HEK293 (cell line): ENCODE results near the gene ANGEL1.

Experiments used
- CTCF ChIA-PET: fragments of 350-600 bp; formaldehyde crosslinking; extraction: SDS; loops from one replicate; lab custom pipeline; 2021; ENCODE audit warnings: antibody characterized with exemption; lab: Yijun Ruan, JAX
- POLR2A ChIA-PET: fragments of 300-600 bp; formaldehyde crosslinking; extraction: SDS; loops from one replicate; lab custom pipeline; 2020; ENCODE audit warnings: antibody characterized with exemption, inconsistent platforms; lab: Yijun Ruan, JAX
- H3K27ac ChIP-seq: fragments of 200-500 bp; sonication (Bioruptor generic); 2 replicates; pipeline ENCODE4 v1.5.1; 2014; ENCODE audit warnings: low read depth, low read length, control low read depth, inconsistent platforms; ENCODE audit errors: extremely low read depth
- H3K36me3 ChIP-seq, 2 experiments: fragments of 200-500 bp in 1 of 2; sonication (Bioruptor generic) in 1 of 2; 1 replicate in 1 of 2; 2 replicates in 1 of 2; pipeline ENCODE4 v1.5.1; 2014 to 2017; ENCODE audit warnings: inconsistent platforms in 2 of 2, low read length in 2 of 2; ENCODE audit not compliant: control insufficient read depth in 2 of 2, insufficient read depth in 1 of 2
- H3K4me1 ChIP-seq: fragments of 200-500 bp; sonication (Bioruptor generic); 2 replicates; pipeline ENCODE4 v1.5.1; 2014; ENCODE audit warnings: mild to moderate bottlenecking, low read length, inconsistent platforms; ENCODE audit not compliant: control insufficient read depth, insufficient read depth
- H3K4me3 ChIP-seq: 2 replicates; pipeline ENCODE4 v1.5.1; 2011; ENCODE audit warnings: low read depth, mild to moderate bottlenecking, control low read depth, low read length, moderate library complexity
- H3K9me3 ChIP-seq: fragments of 200-500 bp; sonication (Bioruptor generic); 2 replicates; pipeline ENCODE4 v1.5.1; 2014; ENCODE audit warnings: low read depth, low read length, inconsistent platforms; ENCODE audit not compliant: control insufficient read depth, insufficient read depth
- BCL11A ChIP-seq: fragments of 450-650 bp; formaldehyde crosslinking; IDR thresholded peaks from 2 replicates; pipeline ENCODE4 v1.5.1; 2016; ENCODE audit warnings: low read depth, missing biosample characterization, missing genetic modification characterization
- KLF1 ChIP-seq: fragments of 450-650 bp; formaldehyde crosslinking; IDR thresholded peaks from 2 replicates; pipeline ENCODE4 v1.5.1; 2016; ENCODE audit warnings: missing biosample characterization, missing genetic modification characterization
- KLF7 ChIP-seq: fragments of 450-650 bp; formaldehyde crosslinking; IDR thresholded peaks from 2 replicates; pipeline ENCODE4 v1.5.1; 2016; ENCODE audit warnings: missing biosample characterization, missing genetic modification characterization, borderline replicate concordance
- PRDM1 ChIP-seq: fragments of 450-650 bp; formaldehyde crosslinking; IDR thresholded peaks from 2 replicates; pipeline ENCODE4; 2016; ENCODE audit warnings: missing biosample characterization, missing genetic modification characterization
- SCRT2 ChIP-seq: fragments of 450-650 bp; formaldehyde crosslinking; IDR thresholded peaks from 2 replicates; pipeline ENCODE4 v1.5.1; 2016; ENCODE audit warnings: missing biosample characterization, missing genetic modification characterization
- ZBTB48 ChIP-seq: fragments of 450-650 bp; formaldehyde crosslinking; IDR thresholded peaks from 2 replicates; pipeline ENCODE4 v1.5.1; 2016; ENCODE audit warnings: missing biosample characterization, missing genetic modification characterization
- ZFP69B ChIP-seq: fragments of 450-650 bp; formaldehyde crosslinking; IDR thresholded peaks from 2 replicates; pipeline ENCODE4 v1.5.1; 2016; ENCODE audit warnings: missing biosample characterization, missing genetic modification characterization
- ZNF132 ChIP-seq: fragments of 450-650 bp; formaldehyde crosslinking; IDR thresholded peaks from 2 replicates; pipeline ENCODE4 v1.5.1; 2017; ENCODE audit warnings: missing biosample characterization, missing genetic modification characterization, borderline replicate concordance
- ZNF169 ChIP-seq: fragments of 450-650 bp; formaldehyde crosslinking; IDR thresholded peaks from 2 replicates; pipeline ENCODE4 v1.5.1; 2016; ENCODE audit warnings: missing biosample characterization, missing genetic modification characterization
- ZNF354C ChIP-seq: fragments of 450-650 bp; formaldehyde crosslinking; IDR thresholded peaks from 2 replicates; pipeline ENCODE4 v1.5.1; 2016; ENCODE audit warnings: missing biosample characterization, missing genetic modification characterization, low read depth, borderline replicate concordance
- ZNF433 ChIP-seq: fragments of 450-650 bp; formaldehyde crosslinking; IDR thresholded peaks from 2 replicates; pipeline ENCODE4 v1.5.1; 2016; ENCODE audit warnings: missing biosample characterization, missing genetic modification characterization, low read depth
- ZNF510 ChIP-seq: fragments of 450-650 bp; formaldehyde crosslinking; IDR thresholded peaks from 2 replicates; pipeline ENCODE4 v1.5.1; 2018; ENCODE audit warnings: mild to moderate bottlenecking, missing genetic modification characterization, missing biosample characterization; ENCODE audit not compliant: insufficient replicate concordance
- ZNF548 ChIP-seq: fragments of 450-650 bp; formaldehyde crosslinking; IDR thresholded peaks from 2 replicates; pipeline ENCODE4 v1.5.1; 2016; ENCODE audit warnings: missing biosample characterization, missing genetic modification characterization
- ZNF600 ChIP-seq: fragments of 450-650 bp; formaldehyde crosslinking; IDR thresholded peaks from 2 replicates; pipeline ENCODE4 v1.5.1; 2016; ENCODE audit warnings: missing biosample characterization, missing genetic modification characterization
- ZNF785 ChIP-seq: fragments of 450-650 bp; formaldehyde crosslinking; IDR thresholded peaks from 2 replicates; pipeline ENCODE4 v1.5.1; 2016; ENCODE audit warnings: missing biosample characterization, missing genetic modification characterization
- ZNF830 ChIP-seq: fragments of 450-650 bp; IDR thresholded peaks from 2 replicates; pipeline ENCODE4 v1.5.0; 2018; ENCODE audit warnings: missing biosample characterization, missing genetic modification characterization, low read depth, mild to moderate bottlenecking, moderate library complexity
- TF ChIP-seq, protein P1 (sequence below): fragments of 450-650 bp; IDR thresholded peaks from 2 replicates; pipeline ENCODE4 v1.5.1; 2018; ENCODE audit warnings: missing biosample characterization, missing genetic modification characterization
- TF ChIP-seq, protein P2 (sequence below): fragments of 450-650 bp; formaldehyde crosslinking; IDR thresholded peaks from 2 replicates; pipeline ENCODE4 v1.5.1; 2017; ENCODE audit warnings: missing biosample characterization, missing genetic modification characterization
- TF ChIP-seq, protein P3 (sequence below): fragments of 450-650 bp; formaldehyde crosslinking; IDR thresholded peaks from 2 replicates; pipeline ENCODE4 v1.5.1; 2017; ENCODE audit warnings: missing biosample characterization, missing genetic modification characterization
- TF ChIP-seq, protein P4 (sequence below): fragments of 450-650 bp; formaldehyde crosslinking; IDR thresholded peaks from 2 replicates; pipeline ENCODE4; 2016; ENCODE audit warnings: missing biosample characterization, missing genetic modification characterization
- TF ChIP-seq, protein P5 (sequence below): fragments of 450-650 bp; formaldehyde crosslinking; IDR thresholded peaks from 2 replicates; pipeline ENCODE4 v1.5.1; 2017; ENCODE audit warnings: missing biosample characterization, missing genetic modification characterization
- TF ChIP-seq, protein P6 (sequence below): fragments of 450-650 bp; formaldehyde crosslinking; IDR thresholded peaks from 2 replicates; pipeline ENCODE4 v1.5.1; 2016; ENCODE audit warnings: missing biosample characterization, missing genetic modification characterization

Gene ANGEL1

DNA sequence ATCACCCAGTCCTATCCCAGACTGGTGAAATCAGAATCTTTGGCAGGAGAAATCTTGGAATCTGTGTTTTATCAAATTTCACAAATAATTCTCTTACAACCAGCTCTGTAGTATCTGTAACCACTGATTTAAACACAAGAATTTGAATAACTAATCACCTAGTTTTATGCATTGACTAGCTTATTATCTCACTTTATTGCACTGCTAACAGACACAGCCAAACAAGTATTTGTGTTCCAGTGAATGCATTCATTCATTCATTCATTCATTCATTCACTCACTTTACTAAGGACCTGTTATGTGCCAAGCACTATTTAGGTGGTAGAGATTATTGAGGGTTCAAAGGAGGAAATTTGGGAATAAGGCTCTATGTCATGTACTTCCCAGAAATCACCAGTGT, 29.7 kb upstream of the ANGEL1 start (continued):
- TF ChIP-seq ZNF433 (tag by site-specific recombination), result no peak
- TF ChIP-seq, protein P1, sequence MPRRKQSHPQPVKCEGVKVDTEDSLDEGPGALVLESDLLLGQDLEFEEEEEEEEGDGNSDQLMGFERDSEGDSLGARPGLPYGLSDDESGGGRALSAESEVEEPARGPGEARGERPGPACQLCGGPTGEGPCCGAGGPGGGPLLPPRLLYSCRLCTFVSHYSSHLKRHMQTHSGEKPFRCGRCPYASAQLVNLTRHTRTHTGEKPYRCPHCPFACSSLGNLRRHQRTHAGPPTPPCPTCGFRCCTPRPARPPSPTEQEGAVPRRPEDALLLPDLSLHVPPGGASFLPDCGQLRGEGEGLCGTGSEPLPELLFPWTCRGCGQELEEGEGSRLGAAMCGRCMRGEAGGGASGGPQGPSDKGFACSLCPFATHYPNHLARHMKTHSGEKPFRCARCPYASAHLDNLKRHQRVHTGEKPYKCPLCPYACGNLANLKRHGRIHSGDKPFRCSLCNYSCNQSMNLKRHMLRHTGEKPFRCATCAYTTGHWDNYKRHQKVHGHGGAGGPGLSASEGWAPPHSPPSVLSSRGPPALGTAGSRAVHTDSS (tag by site-specific recombination), result no peak
- TF ChIP-seq, protein P2, sequence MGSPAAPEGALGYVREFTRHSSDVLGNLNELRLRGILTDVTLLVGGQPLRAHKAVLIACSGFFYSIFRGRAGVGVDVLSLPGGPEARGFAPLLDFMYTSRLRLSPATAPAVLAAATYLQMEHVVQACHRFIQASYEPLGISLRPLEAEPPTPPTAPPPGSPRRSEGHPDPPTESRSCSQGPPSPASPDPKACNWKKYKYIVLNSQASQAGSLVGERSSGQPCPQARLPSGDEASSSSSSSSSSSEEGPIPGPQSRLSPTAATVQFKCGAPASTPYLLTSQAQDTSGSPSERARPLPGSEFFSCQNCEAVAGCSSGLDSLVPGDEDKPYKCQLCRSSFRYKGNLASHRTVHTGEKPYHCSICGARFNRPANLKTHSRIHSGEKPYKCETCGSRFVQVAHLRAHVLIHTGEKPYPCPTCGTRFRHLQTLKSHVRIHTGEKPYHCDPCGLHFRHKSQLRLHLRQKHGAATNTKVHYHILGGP (tag by site-specific recombination), result no peak

DNA sequence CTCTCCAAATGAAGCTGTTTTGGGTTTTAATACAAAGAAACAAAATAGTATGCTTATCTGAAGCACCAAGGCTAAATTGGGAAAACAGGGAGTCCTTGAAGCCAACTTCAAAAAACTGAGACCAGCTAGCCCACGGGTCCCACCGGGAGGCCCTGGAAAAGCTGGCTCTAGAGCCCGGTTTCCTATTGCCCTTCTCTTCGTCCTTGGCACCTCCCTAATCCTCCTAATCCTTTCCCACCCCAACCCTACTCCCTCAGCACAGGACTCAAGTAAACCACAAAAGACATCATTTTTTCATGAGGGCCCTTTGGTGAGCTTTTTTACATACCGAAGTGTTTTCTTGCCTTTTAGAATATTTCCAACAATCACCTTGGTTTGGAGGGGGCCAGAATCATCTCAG, 24.8 kb upstream of the ANGEL1 start:
- Histone ChIP-seq H3K36me3 (no peaks in the 10 kb centered on the region), H3K27ac (no peak overlapping the region), H3K4me3 (no peak overlapping the region), H3K4me1 (no peaks in the 10 kb centered on the region), H3K9me3 (no peaks in the 10 kb centered on the region)
- TF ChIP-seq ZNF600 (tag by site-specific recombination) (no peak), ZNF548 (tag by site-specific recombination) (no peak), ZNF132 (tag by site-specific recombination) (no peak), ZFP69B (tag by site-specific recombination) (no peak), KLF7 (tag by site-specific recombination) (no peak), ZNF830 (tag by site-specific recombination) (no peak), KLF1 (tag by site-specific recombination) (no peak), ZBTB48 (tag by site-specific recombination) (no peak), ZNF169 (tag by site-specific recombination) (no peak), ZNF785 (no peak), ZNF354C (tag by site-specific recombination) (no peak), BCL11A (tag by site-specific recombination) (no peak), ZNF510 (tag by site-specific recombination) (no peak), PRDM1 (tag by site-specific recombination) (no peak), SCRT2 (no peak)
- TF ChIP-seq, protein P3, sequence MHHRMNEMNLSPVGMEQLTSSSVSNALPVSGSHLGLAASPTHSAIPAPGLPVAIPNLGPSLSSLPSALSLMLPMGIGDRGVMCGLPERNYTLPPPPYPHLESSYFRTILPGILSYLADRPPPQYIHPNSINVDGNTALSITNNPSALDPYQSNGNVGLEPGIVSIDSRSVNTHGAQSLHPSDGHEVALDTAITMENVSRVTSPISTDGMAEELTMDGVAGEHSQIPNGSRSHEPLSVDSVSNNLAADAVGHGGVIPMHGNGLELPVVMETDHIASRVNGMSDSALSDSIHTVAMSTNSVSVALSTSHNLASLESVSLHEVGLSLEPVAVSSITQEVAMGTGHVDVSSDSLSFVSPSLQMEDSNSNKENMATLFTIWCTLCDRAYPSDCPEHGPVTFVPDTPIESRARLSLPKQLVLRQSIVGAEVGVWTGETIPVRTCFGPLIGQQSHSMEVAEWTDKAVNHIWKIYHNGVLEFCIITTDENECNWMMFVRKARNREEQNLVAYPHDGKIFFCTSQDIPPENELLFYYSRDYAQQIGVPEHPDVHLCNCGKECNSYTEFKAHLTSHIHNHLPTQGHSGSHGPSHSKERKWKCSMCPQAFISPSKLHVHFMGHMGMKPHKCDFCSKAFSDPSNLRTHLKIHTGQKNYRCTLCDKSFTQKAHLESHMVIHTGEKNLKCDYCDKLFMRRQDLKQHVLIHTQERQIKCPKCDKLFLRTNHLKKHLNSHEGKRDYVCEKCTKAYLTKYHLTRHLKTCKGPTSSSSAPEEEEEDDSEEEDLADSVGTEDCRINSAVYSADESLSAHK (tag by site-specific recombination), result no peak
- TF ChIP-seq, protein P4, sequence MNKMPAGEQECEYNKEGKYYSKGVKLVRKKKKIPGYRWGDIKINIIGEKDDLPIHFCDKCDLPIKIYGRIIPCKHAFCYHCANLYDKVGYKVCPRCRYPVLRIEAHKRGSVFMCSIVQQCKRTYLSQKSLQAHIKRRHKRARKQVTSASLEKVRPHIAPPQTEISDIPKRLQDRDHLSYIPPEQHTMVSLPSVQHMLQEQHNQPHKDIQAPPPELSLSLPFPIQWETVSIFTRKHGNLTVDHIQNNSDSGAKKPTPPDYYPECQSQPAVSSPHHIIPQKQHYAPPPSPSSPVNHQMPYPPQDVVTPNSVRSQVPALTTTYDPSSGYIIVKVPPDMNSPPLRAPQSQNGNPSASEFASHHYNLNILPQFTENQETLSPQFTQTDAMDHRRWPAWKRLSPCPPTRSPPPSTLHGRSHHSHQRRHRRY (tag by site-specific recombination), result no peak
- TF ChIP-seq, protein P5, sequence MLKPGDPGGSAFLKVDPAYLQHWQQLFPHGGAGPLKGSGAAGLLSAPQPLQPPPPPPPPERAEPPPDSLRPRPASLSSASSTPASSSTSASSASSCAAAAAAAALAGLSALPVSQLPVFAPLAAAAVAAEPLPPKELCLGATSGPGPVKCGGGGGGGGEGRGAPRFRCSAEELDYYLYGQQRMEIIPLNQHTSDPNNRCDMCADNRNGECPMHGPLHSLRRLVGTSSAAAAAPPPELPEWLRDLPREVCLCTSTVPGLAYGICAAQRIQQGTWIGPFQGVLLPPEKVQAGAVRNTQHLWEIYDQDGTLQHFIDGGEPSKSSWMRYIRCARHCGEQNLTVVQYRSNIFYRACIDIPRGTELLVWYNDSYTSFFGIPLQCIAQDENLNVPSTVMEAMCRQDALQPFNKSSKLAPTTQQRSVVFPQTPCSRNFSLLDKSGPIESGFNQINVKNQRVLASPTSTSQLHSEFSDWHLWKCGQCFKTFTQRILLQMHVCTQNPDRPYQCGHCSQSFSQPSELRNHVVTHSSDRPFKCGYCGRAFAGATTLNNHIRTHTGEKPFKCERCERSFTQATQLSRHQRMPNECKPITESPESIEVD (tag by site-specific recombination), result no peak
- TF ChIP-seq, protein P6, sequence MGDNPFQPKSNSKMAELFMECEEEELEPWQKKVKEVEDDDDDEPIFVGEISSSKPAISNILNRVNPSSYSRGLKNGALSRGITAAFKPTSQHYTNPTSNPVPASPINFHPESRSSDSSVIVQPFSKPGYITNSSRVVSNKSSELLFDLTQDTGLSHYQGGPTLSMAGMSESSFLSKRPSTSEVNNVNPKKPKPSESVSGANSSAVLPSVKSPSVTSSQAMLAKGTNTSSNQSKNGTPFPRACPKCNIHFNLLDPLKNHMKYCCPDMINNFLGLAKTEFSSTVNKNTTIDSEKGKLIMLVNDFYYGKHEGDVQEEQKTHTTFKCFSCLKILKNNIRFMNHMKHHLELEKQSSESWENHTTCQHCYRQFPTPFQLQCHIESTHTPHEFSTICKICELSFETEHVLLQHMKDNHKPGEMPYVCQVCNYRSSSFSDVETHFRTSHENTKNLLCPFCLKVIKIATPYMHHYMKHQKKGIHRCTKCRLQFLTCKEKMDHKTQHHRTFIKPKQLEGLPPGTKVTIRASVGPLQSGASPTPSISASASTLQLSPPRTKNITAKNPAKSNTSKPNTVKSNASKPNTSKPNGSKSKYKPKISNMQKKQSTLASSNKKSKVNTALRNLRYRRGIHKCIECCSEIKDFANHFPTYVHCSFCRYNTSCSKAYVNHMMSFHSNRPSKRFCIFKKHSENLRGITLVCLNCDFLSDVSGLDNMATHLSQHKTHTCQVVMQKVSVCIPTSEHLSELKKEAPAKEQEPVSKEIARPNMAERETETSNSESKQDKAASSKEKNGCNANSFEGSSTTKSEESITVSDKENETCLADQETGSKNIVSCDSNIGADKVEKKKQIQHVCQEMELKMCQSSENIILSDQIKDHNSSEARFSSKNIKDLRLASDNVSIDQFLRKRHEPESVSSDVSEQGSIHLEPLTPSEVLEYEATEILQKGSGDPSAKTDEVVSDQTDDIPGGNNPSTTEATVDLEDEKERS (tag by site-specific recombination), result no peak
- ChIA-PET POLR2A (no interaction called here), CTCF (interaction anchor here (0.7 kb wide), 1 partner anchor 32 kb away, joined by 3 read pairs; no protein-coding TSS in a partner anchor)
